ENCODE results near the gene RAB23.
A peak's percentile ranks its signal among the peaks of the same experiment; 100 is the strongest.

Gene RAB23

GRCh38 chr6:57195457-57195856, 26.6 kb downstream of the RAB23 start:
- TF ChIP-seq CTCF (IDR thresholded peaks at IDR 0.05), result no peak

GRCh38 chr6:57193177-57193576, 28.9 kb downstream of the RAB23 start:
- TF ChIP-seq CTCF (IDR thresholded peaks at IDR 0.05), result no peak

GRCh38 chr6:57190140-57190539, 32.0 kb downstream of the RAB23 start:
- peak; percentile 52 for TF ChIP-seq CTCF (IDR thresholded peaks at IDR 0.05)

GRCh38 chr6:57183336-57183735, 38.8 kb downstream of the RAB23 start:
- TF ChIP-seq CTCF (IDR thresholded peaks at IDR 0.05), result no peak

GRCh38 chr6:57182017-57182432, 40.1 kb downstream of the RAB23 start:
- TF ChIP-seq CTCF (IDR thresholded peaks at IDR 0.05), result no peak

- no peak for TF ChIP-seq CTCF (IDR thresholded peaks at IDR 0.05)
Measured at GRCh38 chr6:57180596-57180995, 41.5 kb downstream of the RAB23 start.

GRCh38 chr6:57177545-57178265, 44.4 kb downstream of the RAB23 start:
- no peak for TF ChIP-seq CTCF (IDR thresholded peaks at IDR 0.05)

- TF ChIP-seq CTCF (IDR thresholded peaks at IDR 0.05), result no peak
Measured at GRCh38 chr6:57174511-57174907, 47.6 kb downstream of the RAB23 start.
